ENCODE measurements around the gene CPS1.

- TF ChIP-seq CTCF (IDR thresholded peaks at IDR 0.05) (no peak), POLR2A (IDR thresholded peaks at IDR 0.05) (no peak)
Observed at GRCh38 chr2:210671065-210671464, 114.7 kb downstream of the CPS1 start.

Data from upper lobe of left lung (tissue), 4 donors.